Thyroid gland (tissue), 4 donors: ENCODE data around the gene KLHL20. TPM values are rescaled to one million over a fixed set of nuclear protein-coding genes. Genes with fewer than 3 reads are reported as not detected.
A peak's percentile ranks its signal among the peaks of the same experiment; 100 is the strongest.
"Not testable (repeated sequence)": the region's sequence is repeated elsewhere in the genome, so short reads cannot be mapped to it uniquely, and the experiment has no call there.

Source experiments
- DNase-seq, 2 donors: peaks; one replicate each; pipeline ENCODE4 v3.0.0-alpha.2; 2019
- H3K27ac ChIP-seq, 3 donors: fragments of 200-600 bp; sonication (generic); 1 replicate in 2 of 3; 2 replicates in 1 of 3; pipeline ENCODE4 v1.5.1; 2016 to 2019; ENCODE audit warnings: mild to moderate bottlenecking in 1 of 3, moderate library complexity in 1 of 3
- H3K27me3 ChIP-seq: fragments of 200-600 bp; sonication (generic); one replicate; pipeline ENCODE4 v1.5.1; 2019
- H3K36me3 ChIP-seq, 2 donors: fragments of 200-600 bp; sonication (generic); one replicate each; pipeline ENCODE4 v1.5.1; 2016 to 2019
- H3K4me1 ChIP-seq, 2 donors: fragments of 200-600 bp; sonication (generic); one replicate each; pipeline ENCODE4 v1.5.1; 2017 to 2019
- H3K4me3 ChIP-seq, 3 donors: fragments of 200-600 bp; sonication (generic); replicated peaks in 1 of 3; 1 replicate in 2 of 3; 2 replicates in 1 of 3; pipeline ENCODE4 v1.5.1; 2016; ENCODE audit warnings: mild to moderate bottlenecking in 1 of 3
- H3K9me3 ChIP-seq: fragments of 200-600 bp; sonication (generic); one replicate; pipeline ENCODE4 v1.5.1; 2017
- CTCF ChIP-seq, 6 experiments: fragments of 200-600 bp in 3 of 6; fragments of 450-650 bp in 3 of 6; sonication (generic) in 3 of 6; IDR thresholded peaks; one replicate each; pipeline ENCODE4 v1.5.1; 2016 to 2019; ENCODE audit warnings: antibody characterized with exemption in 6 of 6, mild to moderate bottlenecking in 2 of 6, inconsistent platforms in 1 of 6, moderate library complexity in 1 of 6
- POLR2A ChIP-seq, 2 donors: fragments of 450-650 bp; IDR thresholded peaks; one replicate each; pipeline ENCODE4 v1.6.1; 2017; ENCODE audit warnings: antibody characterized with exemption in 2 of 2, mild to moderate bottlenecking in 2 of 2, moderate library complexity in 1 of 2
- WGBS, 2 donors: methylation state at CpG; one replicate each; pipeline ENCODE4 v1.1.5; 2017; 5-methylcytosine and 5-hydroxymethylcytosine counted together
- intact Hi-C: fragments of 100-400 bp; cut with DNase I; formaldehyde crosslinking; loops from one replicate; pipeline ENCODE4 v1.15.1; 2023
- total RNA-seq, 4 donors: library from RNA; depleted of rRNA; stranded (reverse); fragments of >200 nt; gene quantifications; one replicate each; pipeline ENCODE4 v1.2.3, GENCODE V29; 2016

KLHL20 gene
- total RNA-seq, 4 donors from 2014 or later: 23.2 to 36.4 (median 28.1) TPM

- no peak for DNase-seq
- intact Hi-C loops: loop anchor here (10.0 kb wide), 1 partner anchor 290 kb away; no protein-coding TSS in a partner anchor
- H3K27ac ChIP-seq: peak overlapping the region; percentile 70 to 84 (median 81)
- no peak for TF ChIP-seq POLR2A (IDR thresholded peaks at IDR 0.05)
- H3K4me3 ChIP-seq: peak overlapping the region in 2 of 3 donors; percentile 69 to 93
- H3K4me1 ChIP-seq: peaks cover 8 to 9% of the 10 kb centered on the region in 2 donors
- no peaks in the 10 kb centered on the region for H3K27me3 ChIP-seq
- no peaks in the 10 kb centered on the region for H3K36me3 ChIP-seq
- WGBS, 2 donors: 63 to 66% methylated on average over 3 of the region's 3 CpGs
- H3K9me3 ChIP-seq: no peaks in the 10 kb centered on the region
Observed at GRCh38 chr1:173714441-173714758, 381 bp upstream of the KLHL20 start.

- DNase-seq: no peak
- 0 to 1% methylated on average over 8 of the region's 8 CpGs for WGBS, 2 donors
- Histone ChIP-seq H3K36me3 (no peaks in the 10 kb centered on the region), H3K9me3 (no peaks in the 10 kb centered on the region), H3K4me3 (peak overlapping the region; percentile 4 to 93 (median 69)), H3K27ac (peak overlapping the region; percentile 70 to 84 (median 81)), H3K4me1 (peaks cover 8 to 9% of the 10 kb centered on the region in 2 donors), H3K27me3 (no peaks in the 10 kb centered on the region)
- intact Hi-C loops: loop anchor here (10.0 kb wide), 1 partner anchor 291 kb away; no protein-coding TSS in a partner anchor
- no peak for TF ChIP-seq POLR2A (IDR thresholded peaks at IDR 0.05)
- TF ChIP-seq CTCF (IDR thresholded peaks at IDR 0.05): no peak
Observed at GRCh38 chr1:173715538-173715844, 710 bp downstream of the KLHL20 start.

- WGBS, 2 donors: 86 to 90% methylated on average over 2 of the region's 2 CpGs
- H3K4me1 ChIP-seq: peaks cover 8 to 9% of the 10 kb centered on the region in 2 donors
- H3K36me3 ChIP-seq: no peaks in the 10 kb centered on the region
- intact Hi-C loops: loop anchor here (10.0 kb wide), 1 partner anchor 292 kb away; no protein-coding TSS in a partner anchor
- no peaks in the 10 kb centered on the region for H3K27me3 ChIP-seq
- H3K27ac ChIP-seq: no peak overlapping the region
- no peak for DNase-seq
- H3K4me3 ChIP-seq: no peak overlapping the region
- TF ChIP-seq CTCF (IDR thresholded peaks at IDR 0.05) (no peak), POLR2A (IDR thresholded peaks at IDR 0.05) (no peak)
- no peaks in the 10 kb centered on the region for H3K9me3 ChIP-seq
Observed at GRCh38 chr1:173717238-173717637, 2.5 kb downstream of the KLHL20 start.

- peaks cover 6 to 19% of the 10 kb centered on the region in 2 donors for H3K36me3 ChIP-seq
- H3K27ac ChIP-seq, intact Hi-C loops, H3K4me1 ChIP-seq, H3K4me3 ChIP-seq, DNase-seq, H3K27me3 ChIP-seq, H3K9me3 ChIP-seq: not testable (repeated sequence)
- 96 to 100% methylated on average over 1 of the region's 1 CpG for WGBS, 2 donors
Observed at GRCh38 chr1:173731331-173731730, 16.6 kb downstream of the KLHL20 start.

- WGBS, 2 donors: 92% methylated on average over 9 of the region's 9 CpGs
- intact Hi-C loops: no loop called here
- peaks cover 6 to 18% of the 10 kb centered on the region in 2 donors for H3K36me3 ChIP-seq
Observed at GRCh38 chr1:173733912-173734311, 19.1 kb downstream of the KLHL20 start.

GRCh38 chr1:173736104-173736503 is 21.3 kb downstream of the KLHL20 start:
- H3K9me3 ChIP-seq, H3K27me3 ChIP-seq, H3K27ac ChIP-seq, intact Hi-C loops, H3K4me3 ChIP-seq, DNase-seq, H3K4me1 ChIP-seq: not testable (repeated sequence)
- H3K36me3 ChIP-seq: peaks cover 6 to 18% of the 10 kb centered on the region in 2 donors
- 97 to 98% methylated on average over 2 of the region's 2 CpGs for WGBS, 2 donors

More at GRCh38 chr1:173733912-173734311, 19.1 kb downstream of the KLHL20 start:
- no peak for TF ChIP-seq CTCF (IDR thresholded peaks at IDR 0.05)
- no peak for TF ChIP-seq POLR2A (IDR thresholded peaks at IDR 0.05)
- Histone ChIP-seq H3K4me1 (no peaks in the 10 kb centered on the region), H3K27me3 (no peaks in the 10 kb centered on the region), H3K4me3 (no peak overlapping the region), H3K9me3 (no peaks in the 10 kb centered on the region), H3K27ac (no peak overlapping the region)
- no peak for DNase-seq
